HepG2 (cell line): Measurements from ENCODE around the gene SFRP2. TPM values are rescaled to one million over a fixed set of nuclear protein-coding genes. Genes with fewer than 3 reads are reported as not detected.

Experiments used
- ATAC-seq: fragments of 200-7000 bp; cut with Tn5 transposase; 3 replicates; pipeline ENCODE4 v1.9.1; 2020; ENCODE audit warnings: mild to moderate bottlenecking, moderate library complexity
- BruUV-seq: library from RNA; stranded (reverse); fragments of 400-500 nt; replicated peaks from 2 replicates; lab custom pipeline; 2021; lab: Mats Ljungman, UMichigan
- CTCF ChIA-PET: fragments of 300-600 bp; formaldehyde crosslinking; extraction: SDS; loops from one replicate; lab custom pipeline; 2021; ENCODE audit warnings: low total read pairs, inconsistent platforms, low intra/inter-chr PET ratio; lab: Yijun Ruan, JAX
- POLR2A ChIA-PET: fragments of 350-600 bp; sonication (Branson Sonifier 250); formaldehyde crosslinking; loops from one replicate; lab custom pipeline; 2020; ENCODE audit warnings: antibody characterized with exemption, inconsistent platforms; lab: Yijun Ruan, JAX
- DNase-seq: peaks from one replicate; pipeline ENCODE4 v3.0.0-alpha.2; 2015; ENCODE audit warnings: low spot score
- FAIRE-seq: peaks from 3 replicates; lab custom pipeline; 2011; peaks lifted over from hg19 to GRCh38; lab: Jason Lieb, UNC
- H2AFZ ChIP-seq: one replicate; pipeline ENCODE4 v1.6.1; 2011; ENCODE audit warnings: low read length, inconsistent platforms
- H3K27ac ChIP-seq: fragments of 300-600 bp; 3 replicates; pipeline ENCODE4 v1.8.0; 2011; ENCODE audit warnings: mixed run types, mild to moderate bottlenecking, mixed read lengths, low read length, inconsistent platforms; ENCODE audit not compliant: insufficient read depth; ENCODE audit errors: extremely low read length
- H3K27me3 ChIP-seq, 2 experiments: fragments of 200-600 bp in 1 of 2; 2 replicates in 1 of 2; 3 replicates in 1 of 2; pipeline versions ENCODE4 v1.6.0 to v1.8.0; 2011; ENCODE audit warnings: low read length in 2 of 2, mild to moderate bottlenecking in 2 of 2, moderate library complexity in 2 of 2, inconsistent platforms in 1 of 2; ENCODE audit not compliant: insufficient read depth in 2 of 2, control insufficient read depth in 1 of 2
- H3K36me3 ChIP-seq, 2 experiments: fragments of 200-600 bp in 1 of 2; replicated peaks in 1 of 2; 2 replicates in 1 of 2; 3 replicates in 1 of 2; pipeline versions ENCODE4 v1.5.1 to v1.8.0; 2011; ENCODE audit warnings: low read length in 2 of 2, inconsistent platforms in 1 of 2; ENCODE audit not compliant: insufficient read depth in 2 of 2, control insufficient read depth in 1 of 2
- H3K4me1 ChIP-seq: 2 replicates; pipeline ENCODE4 v1.5.1; 2012; ENCODE audit warnings: low read length, inconsistent platforms; ENCODE audit not compliant: insufficient read depth
- H3K4me2 ChIP-seq: 2 replicates; pipeline ENCODE4 v1.6.0; 2011; ENCODE audit warnings: low read depth, low read length, inconsistent platforms
- H3K4me3 ChIP-seq, 3 experiments: fragments of 200-600 bp in 1 of 3; sonication (generic), shearing (Covaris generic) in 1 of 3; replicated peaks in 1 of 3; 2 replicates each; pipeline ENCODE4 v1.5.1; 2011 to 2016; ENCODE audit warnings: low read length in 3 of 3, inconsistent platforms in 2 of 3, low read depth in 2 of 3, mild to moderate bottlenecking in 2 of 3, control low read depth in 1 of 3, mixed read lengths in 1 of 3; ENCODE audit not compliant: insufficient read depth in 1 of 3
- H3K79me2 ChIP-seq: one replicate; pipeline ENCODE4 v1.6.1; 2011; ENCODE audit warnings: low read length, inconsistent platforms; ENCODE audit not compliant: insufficient read depth
- H3K9ac ChIP-seq: 2 replicates; pipeline ENCODE4 v1.6.0; 2011; ENCODE audit warnings: mild to moderate bottlenecking, low read depth, low read length, inconsistent platforms; ENCODE audit not compliant: insufficient read depth
- H3K9me3 ChIP-seq: 2 replicates; pipeline ENCODE4 v1.5.1; 2012; ENCODE audit warnings: mild to moderate bottlenecking, low read length
- H4K20me1 ChIP-seq: 2 replicates; pipeline ENCODE4 v1.6.0; 2011; ENCODE audit warnings: inconsistent platforms, mild to moderate bottlenecking, low read length, moderate library complexity; ENCODE audit not compliant: insufficient read depth
- ATF3 ChIP-seq: sonication (generic); formaldehyde crosslinking; IDR thresholded peaks from 2 replicates; pipeline ENCODE4 v1.4.0; 2020; ENCODE audit warnings: missing genetic modification reagents
- EP300 ChIP-seq, 3 experiments: sonication (generic) in 1 of 3; formaldehyde crosslinking in 1 of 3; IDR thresholded peaks; 2 replicates each; pipeline versions ENCODE4 v1.5.1 to v1.6.1; 2011 to 2020; ENCODE audit warnings: low read depth in 2 of 3, low read length in 2 of 3, borderline replicate concordance in 1 of 3, improper control_type of control experiment in 1 of 3, mild to moderate bottlenecking in 1 of 3, missing genetic modification reagents in 1 of 3, moderate library complexity in 1 of 3
- FOXA3 ChIP-seq: IDR thresholded peaks from 2 replicates; pipeline ENCODE4 v1.6.1; 2016; ENCODE audit warnings: missing genetic modification reagents, missing compliant biosample characterization
- GABPA ChIP-seq, 2 experiments: IDR thresholded peaks; 2 replicates each; pipeline ENCODE4 v1.6.1; 2011 to 2016; ENCODE audit warnings: low read depth in 2 of 2, low read length in 1 of 2, missing biosample characterization in 1 of 2, missing genetic modification characterization in 1 of 2
- HMGXB3 ChIP-seq: sonication (generic); formaldehyde crosslinking; IDR thresholded peaks from 2 replicates; pipeline ENCODE4 v1.4.0; 2020; ENCODE audit warnings: missing genetic modification reagents, borderline replicate concordance
- KAT7 ChIP-seq: IDR thresholded peaks from 2 replicates; pipeline ENCODE4 v1.6.1; 2018; ENCODE audit warnings: borderline replicate concordance, missing compliant biosample characterization
- MEF2D ChIP-seq: sonication (generic); formaldehyde crosslinking; IDR thresholded peaks from 2 replicates; pipeline ENCODE4 v1.5.1; 2020; ENCODE audit warnings: mild to moderate bottlenecking, missing genetic modification reagents
- RNF2 ChIP-seq: fragments of 450-650 bp; conservative IDR thresholded peaks from 2 replicates; pipeline ENCODE4 v1.6.1; 2016; ENCODE audit warnings: low read depth
- ZC3H13 ChIP-seq: sonication (generic); formaldehyde crosslinking; IDR thresholded peaks from 2 replicates; pipeline ENCODE4 v1.8.1; 2023; ENCODE audit warnings: mild to moderate bottlenecking, missing genetic modification reagents, moderate library complexity
- ZNF17 ChIP-seq: sonication (generic); formaldehyde crosslinking; IDR thresholded peaks from 2 replicates; pipeline ENCODE4 v1.5.0; 2020; ENCODE audit warnings: mild to moderate bottlenecking, missing genetic modification reagents
- ZNF282 ChIP-seq: fragments of 450-650 bp; IDR thresholded peaks from 2 replicates; pipeline ENCODE4 v1.6.1; 2018; ENCODE audit not compliant: partially characterized antibody
- ZNF34 ChIP-seq: sonication (generic); formaldehyde crosslinking; IDR thresholded peaks from 2 replicates; pipeline ENCODE4 v1.4.0; 2020; ENCODE audit warnings: mild to moderate bottlenecking, missing genetic modification reagents, borderline replicate concordance
- ZNF766 ChIP-seq: sonication (generic); formaldehyde crosslinking; IDR thresholded peaks from 2 replicates; pipeline ENCODE4 v1.5.0; 2020; ENCODE audit warnings: missing genetic modification reagents, borderline replicate concordance
- ZNF83 ChIP-seq: sonication (generic); formaldehyde crosslinking; IDR thresholded peaks from 2 replicates; pipeline ENCODE4 v1.4.0; 2020; ENCODE audit warnings: missing genetic modification reagents, mild to moderate bottlenecking, borderline replicate concordance
- WGBS: methylation state at CpG from one replicate; pipeline ENCODE4 v1.1.6; 2017; ENCODE audit warnings: low lambda C conversion rate; 5-methylcytosine and 5-hydroxymethylcytosine counted together
- in situ Hi-C: cut with HindIII; loops from 2 replicates; pipeline ENCODE4 v1.10.0; 2017; ENCODE audit warnings: low pct_unique_long_range_greater_than_20kb; ENCODE audit not compliant: extremely low pct_ligation_motif_present
- intact Hi-C: fragments of 100-400 bp; cut with micrococcal nuclease; formaldehyde crosslinking; loops from one replicate; pipeline ENCODE4 v1.10.0; 2022; ENCODE audit not compliant: unreplicated experiment
- polyA plus RNA-seq, 8 experiments: library from polyadenylated mRNA; depleted of rRNA in 3 of 8; stranded (reverse) in 7 of 8; unstranded in 1 of 8; fragments of >200 nt; fragmentation: Illumina TruSeq in 4 of 8; extraction: Trizol in 4 of 8; gene quantifications; 2 replicates each; pipeline versions ENCODE4 v1.2.1 to v1.2.3, GENCODE V29; 2011 to 2016; ENCODE audit warnings: low read depth in 4 of 8, missing spikeins in 1 of 8, mixed read lengths in 1 of 8; ENCODE audit not compliant: insufficient read depth in 1 of 8
- total RNA-seq, 5 experiments: library from RNA; depleted of rRNA; stranded (reverse); fragments of >200 nt; fragmentation: Illumina TruSeq; extraction: Trizol; gene quantifications; 2 replicates each; pipeline ENCODE4 v1.2.3, GENCODE V29; 2016; ENCODE audit warnings: low read depth in 1 of 5
- TF ChIP-seq, protein P1 (sequence below): sonication (generic); formaldehyde crosslinking; IDR thresholded peaks from 2 replicates; pipeline ENCODE4 v1.4.0; 2020; ENCODE audit warnings: mild to moderate bottlenecking, missing genetic modification reagents
- TF ChIP-seq, protein P2 (sequence below): sonication (generic); formaldehyde crosslinking; IDR thresholded peaks from 2 replicates; pipeline ENCODE4 v1.4.0; 2020; ENCODE audit warnings: low read depth, mild to moderate bottlenecking, missing genetic modification reagents

Gene SFRP2
- total and polyA plus RNA-seq, 2 of the 13 experiments (the other 11 are each of a cell fraction or from before 2014, with no cell fraction given) = not detected

DNA sequence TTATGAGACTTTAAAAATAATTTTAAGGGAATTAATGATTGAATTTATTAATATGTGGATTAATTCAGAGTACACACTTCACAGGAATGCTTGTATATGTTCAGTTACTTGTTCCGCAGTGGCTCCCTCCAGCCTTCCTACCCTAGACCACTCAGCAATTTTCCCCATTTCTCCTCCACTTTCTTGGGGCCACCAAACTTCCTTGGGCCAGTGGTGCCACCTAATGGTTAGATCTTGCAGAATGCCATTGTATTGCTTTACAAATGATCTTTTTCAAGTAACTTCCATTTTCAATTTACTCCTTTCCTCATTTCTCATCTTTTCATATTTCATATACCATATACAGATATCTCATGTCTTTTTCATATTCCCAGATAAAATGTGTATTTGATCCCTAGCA is 25.5 kb downstream of the SFRP2 start:
- no peak overlapping the region for H3K4me3 ChIP-seq
- POLR2A ChIA-PET = no interaction called here
- FAIRE-seq = no peak
- no peak overlapping the region for H3K4me2 ChIP-seq
- peaks cover 0 to 8% of the 10 kb centered on the region in 2 experiments; a peak in 1 of 5 replicates for H3K27me3 ChIP-seq
- no peak overlapping the region for H2AFZ ChIP-seq
- H3K9me3 ChIP-seq = no peaks in the 10 kb centered on the region
- no peak for DNase-seq
- no peaks in the 10 kb centered on the region for H3K36me3 ChIP-seq
- no peaks in the 10 kb centered on the region for H3K79me2 ChIP-seq
- WGBS = 89% methylated on average over 1 of the region's 1 CpG
- ATAC-seq = no peak
- H3K27ac ChIP-seq = no peak overlapping the region
- H3K4me1 ChIP-seq = no peaks in the 10 kb centered on the region
- intact Hi-C loops = no loop called here
- CTCF ChIA-PET = no interaction called here
- no peaks in the 10 kb centered on the region for H4K20me1 ChIP-seq
- H3K9ac ChIP-seq = no peak overlapping the region
- TF ChIP-seq FOXA3 (CRISPR knock-in tag) (no peak), ZNF282 (no peak), GABPA (IDR thresholded peaks at IDR 0.05; ENCODE audit: low read depth, low read length) (no peak), GABPA (CRISPR knock-in tag; IDR thresholded peaks at IDR 0.05; ENCODE audit: low read depth) (no peak), MEF2D (CRISPR knock-in tag) (no peak), RNF2 (no peak), ZNF83 (no peak), KAT7 (no peak), ZNF34 (CRISPR knock-in tag) (no peak), HMGXB3 (CRISPR knock-in tag) (no peak), ATF3 (CRISPR knock-in tag) (no peak), ZNF17 (CRISPR knock-in tag) (no peak), EP300 (IDR thresholded peaks at IDR 0.05; ENCODE audit: low read depth in 2 of 2, low read length in 2 of 2) (no peak), EP300 (CRISPR knock-in tag; IDR thresholded peaks at IDR 0.05; ENCODE audit: borderline replicate concordance) (no peak), ZNF766 (no peak), ZC3H13 (CRISPR knock-in tag) (no peak)
- TF ChIP-seq, protein P1, sequence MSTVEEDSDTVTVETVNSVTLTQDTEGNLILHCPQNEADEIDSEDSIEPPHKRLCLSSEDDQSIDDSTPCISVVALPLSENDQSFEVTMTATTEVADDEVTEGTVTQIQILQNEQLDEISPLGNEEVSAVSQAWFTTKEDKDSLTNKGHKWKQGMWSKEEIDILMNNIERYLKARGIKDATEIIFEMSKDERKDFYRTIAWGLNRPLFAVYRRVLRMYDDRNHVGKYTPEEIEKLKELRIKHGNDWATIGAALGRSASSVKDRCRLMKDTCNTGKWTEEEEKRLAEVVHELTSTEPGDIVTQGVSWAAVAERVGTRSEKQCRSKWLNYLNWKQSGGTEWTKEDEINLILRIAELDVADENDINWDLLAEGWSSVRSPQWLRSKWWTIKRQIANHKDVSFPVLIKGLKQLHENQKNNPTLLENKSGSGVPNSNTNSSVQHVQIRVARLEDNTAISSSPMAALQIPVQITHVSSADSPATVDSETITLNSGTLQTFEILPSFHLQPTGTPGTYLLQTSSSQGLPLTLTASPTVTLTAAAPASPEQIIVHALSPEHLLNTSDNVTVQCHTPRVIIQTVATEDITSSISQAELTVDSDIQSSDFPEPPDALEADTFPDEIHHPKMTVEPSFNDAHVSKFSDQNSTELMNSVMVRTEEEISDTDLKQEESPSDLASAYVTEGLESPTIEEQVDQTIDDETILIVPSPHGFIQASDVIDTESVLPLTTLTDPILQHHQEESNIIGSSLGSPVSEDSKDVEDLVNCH (CRISPR knock-in tag) = no peak
- TF ChIP-seq, protein P2, sequence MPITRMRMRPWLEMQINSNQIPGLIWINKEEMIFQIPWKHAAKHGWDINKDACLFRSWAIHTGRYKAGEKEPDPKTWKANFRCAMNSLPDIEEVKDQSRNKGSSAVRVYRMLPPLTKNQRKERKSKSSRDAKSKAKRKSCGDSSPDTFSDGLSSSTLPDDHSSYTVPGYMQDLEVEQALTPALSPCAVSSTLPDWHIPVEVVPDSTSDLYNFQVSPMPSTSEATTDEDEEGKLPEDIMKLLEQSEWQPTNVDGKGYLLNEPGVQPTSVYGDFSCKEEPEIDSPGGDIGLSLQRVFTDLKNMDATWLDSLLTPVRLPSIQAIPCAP (CRISPR knock-in tag) = no peak
- BruUV-seq = no TSS peak
- in situ Hi-C loops = no loop called here
